Urinary bladder (tissue), 4 donors: Measurements from ENCODE around the gene ZNF514. TPM values are rescaled to one million over a fixed set of nuclear protein-coding genes. Genes with fewer than 3 reads are reported as not detected.
"Not testable (repeated sequence)": the region's sequence is repeated elsewhere in the genome, so short reads cannot be mapped to it uniquely, and the experiment has no call there.

ENCODE experiments used
- DNase-seq: peaks from one replicate; pipeline ENCODE4 v3.0.0-alpha.2; 2015; ENCODE audit errors: extremely low spot score
- H3K27ac ChIP-seq: one replicate; pipeline ENCODE4 v1.5.1; 2013; ENCODE audit warnings: low read depth, mild to moderate bottlenecking, moderate library complexity
- H3K36me3 ChIP-seq: one replicate; pipeline ENCODE4 v1.6.1; 2013; ENCODE audit warnings: mild to moderate bottlenecking, moderate library complexity; ENCODE audit not compliant: insufficient read depth
- H3K4me1 ChIP-seq: one replicate; pipeline ENCODE4 v1.6.1; 2013; ENCODE audit warnings: mild to moderate bottlenecking, moderate library complexity; ENCODE audit not compliant: insufficient read depth
- H3K4me3 ChIP-seq: one replicate; pipeline ENCODE4 v1.5.1; 2013; ENCODE audit warnings: low read depth, low read length
- WGBS: extraction: QIAGEN DNeasy Blood & Tissue Kit; methylation state at CpG from one replicate; pipeline ENCODE4 v1.1.7; 2013; 5-methylcytosine and 5-hydroxymethylcytosine counted together
- polyA plus RNA-seq: library from polyadenylated mRNA; stranded (reverse); fragments of 200-250 nt; gene quantifications from one replicate; pipeline ENCODE4 v1.2.3, GENCODE V29; 2013
- total RNA-seq: library from RNA; depleted of rRNA; stranded (reverse); fragments of >200 nt; gene quantifications from one replicate; pipeline ENCODE4 v1.2.3, GENCODE V29; 2014
- donor health status: healthy with polysubstance abuse.
- donor health status: healthy.

The ZNF514 gene
- total RNA-seq (38.5 TPM), polyA plus RNA-seq (11.3 TPM)

DNA sequence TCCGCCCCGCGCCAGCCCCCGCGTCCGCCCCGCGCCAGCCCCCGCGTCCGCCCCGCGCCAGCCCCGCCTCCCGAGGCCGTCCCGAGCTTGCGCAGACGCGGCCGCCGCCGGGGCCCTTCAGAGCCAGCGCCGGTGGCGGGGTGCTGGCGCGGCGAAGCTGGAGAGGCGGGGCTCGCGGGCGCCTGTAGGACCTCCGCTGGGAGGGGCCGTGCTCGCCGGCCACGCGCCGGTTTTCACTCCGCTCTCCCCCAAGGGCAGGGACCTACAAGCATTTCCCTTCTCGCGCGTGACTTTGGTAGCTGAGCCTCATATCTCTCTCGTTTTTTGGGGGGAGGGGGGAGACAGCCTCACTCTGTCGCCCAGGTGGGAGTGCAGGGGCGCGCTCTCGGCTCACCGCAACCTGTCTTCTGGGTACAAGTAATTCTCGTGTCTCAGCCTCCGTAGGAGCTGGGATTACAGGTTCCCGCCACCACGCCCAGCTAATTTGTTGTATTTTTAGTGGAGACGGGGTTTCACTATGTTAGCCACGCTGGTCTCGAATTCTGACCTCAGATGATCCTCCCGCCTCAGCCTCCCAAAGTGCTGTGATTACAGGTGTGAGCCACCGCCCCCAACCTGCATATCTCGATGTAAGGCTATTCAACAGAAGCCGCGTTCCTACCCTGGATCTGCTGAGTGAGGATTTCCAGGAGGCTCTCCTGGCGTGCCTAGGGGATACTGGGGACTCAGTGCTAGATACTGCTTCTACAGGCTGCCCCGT, at the start of gene ZNF514:
TSS of gene ZNF514 (minus strand) at position 159 of the 760 bp plus-strand sequence. CDS start 6,595 bp downstream, outside the sequence.
- DNase-seq: no peak
- H3K36me3 ChIP-seq: no peaks in the 10 kb centered on the region
- 8% methylated on average over 64 of the region's 64 CpGs for WGBS
- H3K4me1 ChIP-seq: no peaks in the 10 kb centered on the region
- peak within 1 kb of the TSS; percentile 79 for H3K27ac ChIP-seq
- peak within 1 kb of the TSS; percentile 63 for H3K4me3 ChIP-seq

DNA sequence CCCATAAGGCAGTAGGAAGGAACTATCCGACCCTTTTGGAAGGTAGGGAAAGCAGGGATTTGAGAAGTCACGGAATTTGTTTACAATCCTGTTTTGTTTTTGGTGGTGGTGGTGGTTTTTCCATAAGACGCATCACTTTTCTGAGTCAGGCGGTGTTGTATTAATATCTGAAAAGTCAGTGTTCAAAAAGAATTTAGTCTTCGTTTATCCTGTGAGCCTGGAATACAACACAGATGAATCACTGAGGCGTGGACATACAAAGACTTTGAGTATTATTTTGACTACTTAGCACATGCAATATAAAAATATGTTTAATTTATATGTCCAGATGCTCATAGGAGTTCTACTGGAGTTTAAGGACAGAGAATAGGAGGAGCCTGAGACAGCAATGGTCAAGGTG, 48.5 kb upstream of the ZNF514 start:
- H3K27ac ChIP-seq: no peak overlapping the region
- no peaks in the 10 kb centered on the region for H3K4me1 ChIP-seq
- H3K36me3 ChIP-seq: peaks cover 11% of the 10 kb centered on the region
- 53% methylated on average over 6 of the region's 6 CpGs for WGBS
- peak overlapping the region; percentile 56 for H3K4me3 ChIP-seq
- no peak for DNase-seq

GRCh38 chr2:95207111-95207961, 47.7 kb upstream of the ZNF514 start, which contains the start of gene ZNF892:
ZNF892 (plus strand) TSS chr2:95207521; CDS start chr2:95207816, 295 bp downstream.
- no peaks in the 10 kb centered on the region for H3K4me1 ChIP-seq
- DNase-seq: peak; percentile 71
- H3K36me3 ChIP-seq: peaks cover 7% of the 10 kb centered on the region
- under 1% methylated on average over 74 of the region's 74 CpGs for WGBS
- H3K27ac ChIP-seq: peak within 1 kb of the TSS; percentile 87
- peak within 1 kb of the TSS; percentile 56 for H3K4me3 ChIP-seq

- WGBS: 38% methylated on average over 10 of the region's 10 CpGs
- DNase-seq: no peak
- H3K4me3 ChIP-seq: no peak overlapping the region
- no peaks in the 10 kb centered on the region for H3K4me1 ChIP-seq
- H3K36me3 ChIP-seq: no peaks in the 10 kb centered on the region
- H3K27ac ChIP-seq: no peak overlapping the region
These were observed 46.4 kb upstream of the ZNF514 start for GRCh38 chr2:95206096-95206495.

GRCh38 chr2:95204396-95204795, 44.7 kb upstream of the ZNF514 start:
- WGBS: 85% methylated on average over 2 of the region's 2 CpGs

GRCh38 chr2:95203911-95204310, 44.3 kb upstream of the ZNF514 start:
- no peak overlapping the region for H3K27ac ChIP-seq
- 79% methylated on average over 4 of the region's 4 CpGs for WGBS
- no peaks in the 10 kb centered on the region for H3K36me3 ChIP-seq

More at GRCh38 chr2:95204396-95204795, 44.7 kb upstream of the ZNF514 start:
- no peak for DNase-seq
- H3K4me1 ChIP-seq: no peaks in the 10 kb centered on the region
- H3K27ac ChIP-seq: no peak overlapping the region
- no peaks in the 10 kb centered on the region for H3K36me3 ChIP-seq
- H3K4me3 ChIP-seq: no peak overlapping the region

DNA sequence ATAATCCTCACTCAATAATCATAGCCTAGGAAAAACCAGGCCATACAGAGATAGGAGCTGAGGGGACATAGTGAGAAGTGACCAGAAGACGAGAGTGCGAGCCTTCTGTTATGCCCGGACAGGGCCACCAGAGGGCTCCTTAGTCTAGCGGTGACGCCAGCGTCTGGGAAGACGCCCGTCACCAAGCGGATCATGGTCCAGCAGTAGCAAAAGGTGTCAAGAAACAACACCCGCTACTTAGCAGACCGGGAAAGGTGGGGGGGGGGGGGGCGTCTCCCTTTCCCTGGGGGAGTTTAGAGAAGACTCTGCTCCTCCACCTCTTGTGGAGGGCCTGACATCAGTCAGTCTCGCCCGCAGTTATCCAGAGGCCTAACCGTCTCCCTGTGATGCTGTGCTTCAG, 33.3 kb upstream of the ZNF514 start:
- H3K36me3 ChIP-seq, H3K4me1 ChIP-seq, H3K27ac ChIP-seq, H3K4me3 ChIP-seq, DNase-seq: not testable (repeated sequence)
- WGBS: 19% methylated on average over 15 of the region's 15 CpGs

More at GRCh38 chr2:95203911-95204310, 44.3 kb upstream of the ZNF514 start:
- Histone ChIP-seq H3K4me1 (no peaks in the 10 kb centered on the region), H3K4me3 (no peak overlapping the region)
- no peak for DNase-seq

DNA sequence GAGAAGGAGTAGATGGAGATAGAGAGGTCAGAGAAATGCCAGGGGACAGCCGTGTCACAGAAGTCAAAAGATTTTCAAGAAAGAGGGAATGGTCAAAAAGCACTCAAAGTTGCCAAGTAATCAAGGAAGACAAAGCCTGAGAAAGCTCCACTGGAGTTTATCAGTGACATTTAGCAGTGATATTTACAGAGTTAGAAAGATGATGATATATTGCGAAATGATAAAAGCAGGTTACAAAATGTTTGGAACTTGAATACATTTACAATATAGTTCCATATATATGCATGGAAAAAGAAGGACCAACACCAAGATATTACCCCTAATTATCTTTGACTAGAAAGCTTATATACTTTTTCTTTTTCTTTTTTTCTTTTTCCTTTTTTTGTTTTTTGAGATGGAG, 26.3 kb upstream of the ZNF514 start:
- no peak overlapping the region for H3K27ac ChIP-seq
- no peaks in the 10 kb centered on the region for H3K4me1 ChIP-seq
- DNase-seq: no peak
- H3K36me3 ChIP-seq: no peaks in the 10 kb centered on the region
- WGBS: 51% methylated on average over 2 of the region's 2 CpGs
- H3K4me3 ChIP-seq: no peak overlapping the region

DNA sequence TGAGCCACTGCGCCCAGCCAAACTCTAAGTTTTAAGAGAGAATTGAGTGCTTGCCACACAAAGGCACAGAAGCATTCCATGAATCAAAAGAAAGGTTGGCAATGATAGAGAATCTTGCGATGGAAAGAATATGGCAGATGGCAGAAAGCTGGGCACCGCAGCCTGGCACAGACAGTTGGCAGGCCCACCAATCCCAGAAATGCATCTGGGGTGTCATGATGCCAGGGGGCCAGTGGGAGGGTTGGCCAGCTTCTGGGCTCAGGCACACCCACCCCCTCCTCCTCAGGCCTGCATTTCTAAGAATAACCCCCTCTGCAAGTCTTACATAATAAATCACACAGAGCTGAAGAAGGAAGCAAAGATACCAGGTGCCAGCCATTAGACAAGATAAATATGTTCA, 25.5 kb upstream of the ZNF514 start:
- Histone ChIP-seq H3K27ac (no peak overlapping the region), H3K36me3 (no peaks in the 10 kb centered on the region), H3K4me3 (no peak overlapping the region), H3K4me1 (no peaks in the 10 kb centered on the region)
- WGBS: 98% methylated on average over 3 of the region's 3 CpGs
- DNase-seq: no peak

DNA sequence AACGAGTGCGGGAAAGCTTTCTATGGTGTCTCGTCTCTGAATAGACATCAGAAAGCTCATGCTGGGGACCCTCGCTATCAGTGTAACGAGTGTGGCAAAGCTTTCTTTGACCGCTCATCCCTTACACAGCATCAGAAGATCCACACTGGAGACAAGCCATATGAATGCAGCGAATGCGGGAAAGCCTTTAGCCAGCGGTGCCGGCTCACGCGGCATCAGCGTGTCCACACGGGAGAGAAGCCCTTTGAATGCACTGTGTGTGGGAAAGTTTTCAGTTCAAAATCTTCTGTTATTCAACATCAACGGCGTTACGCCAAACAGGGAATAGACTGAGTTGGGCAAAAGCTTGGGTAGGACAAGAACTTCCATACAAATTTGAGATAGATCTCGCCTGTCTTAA, 22.1 kb upstream of the ZNF514 start:
- Histone ChIP-seq H3K4me1 (no peaks in the 10 kb centered on the region), H3K27ac (no peak overlapping the region), H3K36me3 (no peaks in the 10 kb centered on the region), H3K4me3 (no peak overlapping the region)
- DNase-seq: no peak
- 98% methylated on average over 18 of the region's 18 CpGs for WGBS

GRCh38 chr2:95179451-95179850, 19.8 kb upstream of the ZNF514 start:
- WGBS: 76% methylated on average over 7 of the region's 7 CpGs
- Histone ChIP-seq H3K4me1 (no peaks in the 10 kb centered on the region), H3K4me3 (no peak overlapping the region), H3K27ac (no peak overlapping the region), H3K36me3 (no peaks in the 10 kb centered on the region)
- no peak for DNase-seq

- DNase-seq: no peak
- Histone ChIP-seq H3K4me3 (no peak overlapping the region), H3K36me3 (no peaks in the 10 kb centered on the region), H3K4me1 (no peaks in the 10 kb centered on the region), H3K27ac (no peak overlapping the region)
- 77% methylated on average over 2 of the region's 2 CpGs for WGBS
These were observed 14.4 kb upstream of the ZNF514 start for GRCh38 chr2:95174031-95174542.

DNA sequence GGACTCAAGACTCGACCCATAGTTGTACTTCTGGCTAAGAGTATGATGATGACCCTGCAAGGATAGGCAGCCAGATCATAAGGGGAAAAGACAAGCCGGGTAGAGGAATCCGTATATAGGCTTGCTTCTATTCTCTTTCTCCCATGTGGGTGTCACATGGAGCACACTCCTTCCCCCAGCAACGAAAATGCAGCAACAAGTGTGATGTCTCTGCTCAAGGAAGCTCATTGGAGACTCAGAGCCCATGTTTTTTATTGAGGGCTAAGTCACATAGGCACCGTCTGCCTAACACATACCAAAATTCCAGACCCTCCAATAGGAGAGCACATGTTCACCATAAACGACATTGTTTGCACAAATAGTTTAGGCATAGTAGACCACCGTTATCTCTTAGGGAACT, 12.3 kb upstream of the ZNF514 start:
- DNase-seq: no peak
- Histone ChIP-seq H3K27ac (no peak overlapping the region), H3K4me1 (no peaks in the 10 kb centered on the region), H3K36me3 (no peaks in the 10 kb centered on the region), H3K4me3 (no peak overlapping the region)
- 72% methylated on average over 7 of the region's 7 CpGs for WGBS
